ENCODE results near the gene SIGLEC7. TPM values are rescaled to one million over a fixed set of nuclear protein-coding genes. Genes with fewer than 3 reads are reported as not detected.

SIGLEC7 gene
- not detected in 2 replicates for total RNA-seq (2014; rRNA removed; shearing (Covaris generic))

GRCh38 chr19:51142119-51142518 is at the start of gene SIGLEC7:
Gene SIGLEC7, plus strand, starts transcription at chr19:51142301. Its CDS starts 69 bp downstream, at chr19:51142370.
- Histone ChIP-seq H3K27me3 (replicated peaks) (peaks cover 24% of the 10 kb centered on the region), H3K4me3 (no peak within 1 kb of the TSS), H3K4me1 (replicated peaks) (no peaks in the 10 kb centered on the region), H3K9me3 (replicated peaks) (no peaks in the 10 kb centered on the region), H3K27ac (no peak within 1 kb of the TSS), H3K36me3 (no peaks in the 10 kb centered on the region)
- no peak for DNase-seq (ENCODE audit: low read depth in 1 of 2, low spot score in 2 of 2)

- Histone ChIP-seq H3K9me3 (replicated peaks) (no peaks in the 10 kb centered on the region), H3K4me3 (no peak overlapping the region), H3K27ac (no peak overlapping the region), H3K36me3 (no peaks in the 10 kb centered on the region), H3K4me1 (replicated peaks) (no peaks in the 10 kb centered on the region; the same call in 1 of the 2 replicates), H3K27me3 (replicated peaks) (no peaks in the 10 kb centered on the region)
- DNase-seq (ENCODE audit: low read depth in 1 of 2, low spot score in 2 of 2): no peak
These were observed 49.0 kb upstream of the SIGLEC7 start for GRCh38 chr19:51093101-51093500.

- no peaks in the 10 kb centered on the region for H3K27me3 ChIP-seq (replicated peaks)
- no peaks in the 10 kb centered on the region for H3K36me3 ChIP-seq
- no peaks in the 10 kb centered on the region for H3K9me3 ChIP-seq (replicated peaks)
- no peaks in the 10 kb centered on the region; the same call in 1 of the 2 replicates for H3K4me1 ChIP-seq (replicated peaks)
- no peak overlapping the region for H3K27ac ChIP-seq
- H3K4me3 ChIP-seq: no peak overlapping the region
- DNase-seq (ENCODE audit: low read depth in 1 of 2, low spot score in 2 of 2): no peak
These were observed 48.4 kb upstream of the SIGLEC7 start for GRCh38 chr19:51093510-51094345.

GRCh38 chr19:51094696-51095279 is 47.3 kb upstream of the SIGLEC7 start:
- Histone ChIP-seq H3K27me3 (replicated peaks) (no peaks in the 10 kb centered on the region), H3K27ac (no peak overlapping the region), H3K4me3 (no peak overlapping the region), H3K4me1 (replicated peaks) (no peaks in the 10 kb centered on the region; the same call in 1 of the 2 replicates), H3K9me3 (replicated peaks) (no peaks in the 10 kb centered on the region), H3K36me3 (no peaks in the 10 kb centered on the region; the same call in 1 of the 2 replicates)
- DNase-seq (ENCODE audit: low read depth in 1 of 2, low spot score in 2 of 2): peak in 1 of 2 experiments; percentile 17

- DNase-seq (ENCODE audit: low read depth in 1 of 2, low spot score in 2 of 2): no peak
- Histone ChIP-seq H3K9me3 (replicated peaks) (no peaks in the 10 kb centered on the region), H3K4me1 (replicated peaks) (no peaks in the 10 kb centered on the region; the same call in 1 of the 2 replicates)
These were observed 45.5 kb upstream of the SIGLEC7 start for GRCh38 chr19:51096473-51097165.

GRCh38 chr19:51097166-51097738 is 44.8 kb upstream of the SIGLEC7 start:
- no peaks in the 10 kb centered on the region for H3K27me3 ChIP-seq (replicated peaks)
- DNase-seq (ENCODE audit: low read depth in 1 of 2, low spot score in 2 of 2): peak; percentile 25 to 58
- H3K36me3 ChIP-seq: peaks cover under 1% of the 10 kb centered on the region
- no peak overlapping the region for H3K4me3 ChIP-seq
- H3K9me3 ChIP-seq (replicated peaks): no peaks in the 10 kb centered on the region
- no peaks in the 10 kb centered on the region; the same call in 1 of the 2 replicates for H3K4me1 ChIP-seq (replicated peaks)
- H3K27ac ChIP-seq: no peak overlapping the region

More at GRCh38 chr19:51096473-51097165, 45.5 kb upstream of the SIGLEC7 start:
- no peak overlapping the region for H3K27ac ChIP-seq
- no peaks in the 10 kb centered on the region for H3K27me3 ChIP-seq (replicated peaks)
- H3K36me3 ChIP-seq: no peaks in the 10 kb centered on the region; the same call in 1 of the 2 replicates
- no peak overlapping the region for H3K4me3 ChIP-seq

- no peak overlapping the region for H3K4me3 ChIP-seq
- H3K27me3 ChIP-seq (replicated peaks): no peaks in the 10 kb centered on the region
- H3K27ac ChIP-seq: no peak overlapping the region
- H3K4me1 ChIP-seq (replicated peaks): no peaks in the 10 kb centered on the region; the same call in 1 of the 2 replicates
- H3K9me3 ChIP-seq (replicated peaks): no peaks in the 10 kb centered on the region
- no peak for DNase-seq (ENCODE audit: low read depth in 1 of 2, low spot score in 2 of 2)
- peaks cover 6% of the 10 kb centered on the region for H3K36me3 ChIP-seq
These were observed 44.3 kb upstream of the SIGLEC7 start for GRCh38 chr19:51097796-51098195.

- Histone ChIP-seq H3K4me1 (replicated peaks) (no peaks in the 10 kb centered on the region; the same call in 1 of the 2 replicates), H3K27ac (no peak overlapping the region), H3K4me3 (no peak overlapping the region), H3K36me3 (peaks cover 12% of the 10 kb centered on the region), H3K27me3 (replicated peaks) (no peaks in the 10 kb centered on the region), H3K9me3 (replicated peaks) (no peaks in the 10 kb centered on the region)
- no peak for DNase-seq (ENCODE audit: low read depth in 1 of 2, low spot score in 2 of 2)
These were observed 43.6 kb upstream of the SIGLEC7 start for GRCh38 chr19:51098365-51099046.

GRCh38 chr19:51099047-51099382 is 43.1 kb upstream of the SIGLEC7 start:
- H3K36me3 ChIP-seq: peaks cover 17% of the 10 kb centered on the region
- H3K4me3 ChIP-seq: no peak overlapping the region
- no peak for DNase-seq (ENCODE audit: low read depth in 1 of 2, low spot score in 2 of 2)
- no peaks in the 10 kb centered on the region for H3K4me1 ChIP-seq (replicated peaks)
- H3K9me3 ChIP-seq (replicated peaks): no peaks in the 10 kb centered on the region
- no peak overlapping the region for H3K27ac ChIP-seq
- no peaks in the 10 kb centered on the region for H3K27me3 ChIP-seq (replicated peaks)

- no peaks in the 10 kb centered on the region for H3K27me3 ChIP-seq (replicated peaks)
- DNase-seq (ENCODE audit: low read depth in 1 of 2, low spot score in 2 of 2): no peak
- H3K4me3 ChIP-seq: no peak overlapping the region
These were observed 41.5 kb upstream of the SIGLEC7 start for GRCh38 chr19:51100601-51101000.

GRCh38 chr19:51101171-51101865 is 40.8 kb upstream of the SIGLEC7 start:
- no peak for DNase-seq (ENCODE audit: low read depth in 1 of 2, low spot score in 2 of 2)
- H3K4me1 ChIP-seq (replicated peaks): no peaks in the 10 kb centered on the region
- H3K9me3 ChIP-seq (replicated peaks): no peaks in the 10 kb centered on the region
- H3K4me3 ChIP-seq: no peak overlapping the region
- no peak overlapping the region for H3K27ac ChIP-seq
- peaks cover 17% of the 10 kb centered on the region for H3K36me3 ChIP-seq
- H3K27me3 ChIP-seq (replicated peaks): no peaks in the 10 kb centered on the region

More at GRCh38 chr19:51100601-51101000, 41.5 kb upstream of the SIGLEC7 start:
- no peaks in the 10 kb centered on the region for H3K9me3 ChIP-seq (replicated peaks)
- peaks cover 17% of the 10 kb centered on the region for H3K36me3 ChIP-seq
- no peak overlapping the region for H3K27ac ChIP-seq
- H3K4me1 ChIP-seq (replicated peaks): no peaks in the 10 kb centered on the region

GRCh38 chr19:51102991-51103390 is 39.1 kb upstream of the SIGLEC7 start:
- H3K4me1 ChIP-seq (replicated peaks): no peaks in the 10 kb centered on the region
- H3K27me3 ChIP-seq (replicated peaks): no peaks in the 10 kb centered on the region
- H3K9me3 ChIP-seq (replicated peaks): no peaks in the 10 kb centered on the region
- peaks cover 17% of the 10 kb centered on the region for H3K36me3 ChIP-seq
- no peak overlapping the region for H3K4me3 ChIP-seq
- no peak overlapping the region for H3K27ac ChIP-seq
- no peak for DNase-seq (ENCODE audit: low read depth in 1 of 2, low spot score in 2 of 2)

Data from SJSA1 (cell line).